Loucy (cell line): ENCODE results near the gene FPR3.

Source experiments
- H2AFZ ChIP-seq: fragments of 200-600 bp; sonication (generic); 2 replicates; pipeline ENCODE4 v1.6.0; 2016; ENCODE audit warnings: antibody characterized with exemption, mild to moderate bottlenecking, low read length, moderate library complexity
- H3F3A ChIP-seq: fragments of 200-600 bp; 2 replicates; pipeline ENCODE4 v1.6.0; 2016; ENCODE audit warnings: antibody characterized with exemption, low read depth, mild to moderate bottlenecking
- H3K27me3 ChIP-seq: fragments of 200-600 bp; sonication (generic); 2 replicates; pipeline ENCODE4 v1.6.1; 2014; ENCODE audit warnings: low read length, mild to moderate bottlenecking; ENCODE audit not compliant: insufficient read depth, poor library complexity, severe bottlenecking
- H3K36me3 ChIP-seq: fragments of 200-600 bp; sonication (generic); 2 replicates; pipeline ENCODE4 v1.6.1; 2016; ENCODE audit warnings: low read length; ENCODE audit not compliant: insufficient read depth
- H3K4me1 ChIP-seq: fragments of 200-600 bp; sonication (generic); 2 replicates; pipeline ENCODE4 v1.5.1; 2014; ENCODE audit warnings: low read length, mild to moderate bottlenecking; ENCODE audit not compliant: insufficient read depth, poor library complexity, severe bottlenecking
- H3K4me2 ChIP-seq: fragments of 200-600 bp; sonication (generic); 2 replicates; pipeline ENCODE4 v1.6.0; 2014; ENCODE audit warnings: antibody characterized with exemption, low read length, low read depth, mild to moderate bottlenecking; ENCODE audit not compliant: poor library complexity, severe bottlenecking
- H3K4me3 ChIP-seq: fragments of 200-600 bp; sonication (generic); 2 replicates; pipeline ENCODE4 v1.5.1; 2014; ENCODE audit warnings: low read length, mild to moderate bottlenecking, mixed read lengths; ENCODE audit not compliant: poor library complexity, severe bottlenecking
- H3K79me2 ChIP-seq: fragments of 200-600 bp; sonication (generic); 2 replicates; pipeline ENCODE4 v1.6.1; 2014; ENCODE audit warnings: low read length; ENCODE audit not compliant: insufficient read depth
- H3K9ac ChIP-seq: fragments of 200-600 bp; sonication (generic); 2 replicates; pipeline ENCODE4 v1.6.0; 2014; ENCODE audit warnings: mild to moderate bottlenecking, low read depth, low read length, moderate library complexity; ENCODE audit not compliant: poor library complexity, severe bottlenecking
- H3K9me2 ChIP-seq: fragments of 200-600 bp; sonication (generic); replicated peaks from 2 replicates; pipeline ENCODE4 v1.6.1; 2016; ENCODE audit warnings: low read depth, low read length, mixed read lengths
- H3K9me3 ChIP-seq: fragments of 200-600 bp; sonication (generic); 2 replicates; pipeline ENCODE4 v1.6.1; 2014; ENCODE audit warnings: mild to moderate bottlenecking, antibody characterized with exemption, low read length, low read depth; ENCODE audit not compliant: insufficient read depth
- H4K20me1 ChIP-seq: fragments of 200-600 bp; sonication (generic); 2 replicates; pipeline ENCODE4 v1.6.0; 2014; ENCODE audit warnings: antibody characterized with exemption, low read length, mild to moderate bottlenecking; ENCODE audit not compliant: insufficient read depth, poor library complexity, severe bottlenecking
- EZH2phosphoT487 ChIP-seq: fragments of 200-600 bp; IDR thresholded peaks from 2 replicates; pipeline ENCODE4 v1.6.1; 2018; ENCODE audit warnings: antibody characterized with exemption, mild to moderate bottlenecking, moderate library complexity, borderline replicate concordance
- TF ChIP-seq, protein P1 (sequence below): fragments of 200-600 bp; sonication (generic); conservative IDR thresholded peaks from 2 replicates; pipeline ENCODE4 v1.5.1; 2014; ENCODE audit warnings: mild to moderate bottlenecking, antibody characterized with exemption, low read length

Gene FPR3

DNA sequence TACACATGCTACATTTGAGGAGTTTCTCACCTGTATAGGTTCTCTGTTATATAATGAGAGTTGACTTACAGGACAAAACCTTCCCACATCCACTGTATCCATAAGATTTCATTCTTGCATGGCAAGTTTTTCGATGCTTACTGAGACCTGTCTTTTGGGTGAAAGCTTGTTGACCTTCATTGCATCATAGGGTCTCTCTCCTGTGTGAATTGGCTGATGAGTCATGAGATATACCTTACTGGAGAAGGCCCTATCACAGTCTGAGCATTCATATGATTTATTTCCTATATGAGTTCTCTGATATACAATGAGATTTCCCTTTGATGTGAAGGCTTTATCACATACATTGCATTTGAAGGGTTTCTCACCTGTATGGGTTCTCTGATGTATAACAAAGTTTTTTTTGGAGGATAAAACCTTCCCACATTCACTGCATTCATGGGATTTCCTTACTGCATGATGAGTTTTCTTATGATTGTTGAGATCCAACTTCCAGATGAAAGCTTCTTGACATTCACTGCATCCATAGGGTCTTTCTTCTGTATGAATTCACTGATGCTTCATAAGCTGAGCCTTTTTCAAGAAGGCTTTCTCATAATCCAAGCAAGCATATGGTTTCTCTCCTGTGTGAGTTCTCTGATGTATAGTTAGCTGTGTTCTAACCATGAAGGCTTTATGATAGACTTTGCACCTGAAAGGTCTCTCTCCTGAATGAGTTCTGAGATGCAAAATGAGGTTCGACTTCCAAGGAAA is 67.1 kb downstream of the FPR3 start:
- no peaks in the 10 kb centered on the region for H3K4me1 ChIP-seq
- H4K20me1 ChIP-seq = no peaks in the 10 kb centered on the region
- no peaks in the 10 kb centered on the region for H3F3A ChIP-seq
- H3K4me3 ChIP-seq = no peak overlapping the region
- H3K9ac ChIP-seq = no peak overlapping the region
- no peak for TF ChIP-seq EZH2phosphoT487
- TF ChIP-seq, protein P1, sequence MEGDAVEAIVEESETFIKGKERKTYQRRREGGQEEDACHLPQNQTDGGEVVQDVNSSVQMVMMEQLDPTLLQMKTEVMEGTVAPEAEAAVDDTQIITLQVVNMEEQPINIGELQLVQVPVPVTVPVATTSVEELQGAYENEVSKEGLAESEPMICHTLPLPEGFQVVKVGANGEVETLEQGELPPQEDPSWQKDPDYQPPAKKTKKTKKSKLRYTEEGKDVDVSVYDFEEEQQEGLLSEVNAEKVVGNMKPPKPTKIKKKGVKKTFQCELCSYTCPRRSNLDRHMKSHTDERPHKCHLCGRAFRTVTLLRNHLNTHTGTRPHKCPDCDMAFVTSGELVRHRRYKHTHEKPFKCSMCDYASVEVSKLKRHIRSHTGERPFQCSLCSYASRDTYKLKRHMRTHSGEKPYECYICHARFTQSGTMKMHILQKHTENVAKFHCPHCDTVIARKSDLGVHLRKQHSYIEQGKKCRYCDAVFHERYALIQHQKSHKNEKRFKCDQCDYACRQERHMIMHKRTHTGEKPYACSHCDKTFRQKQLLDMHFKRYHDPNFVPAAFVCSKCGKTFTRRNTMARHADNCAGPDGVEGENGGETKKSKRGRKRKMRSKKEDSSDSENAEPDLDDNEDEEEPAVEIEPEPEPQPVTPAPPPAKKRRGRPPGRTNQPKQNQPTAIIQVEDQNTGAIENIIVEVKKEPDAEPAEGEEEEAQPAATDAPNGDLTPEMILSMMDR = no peak
- H3K36me3 ChIP-seq = 0 out of 2 replicates have a peak, but pooled peaks cover 6% of the 10 kb centered on the region
- no peaks in the 10 kb centered on the region for H3K79me2 ChIP-seq
- no peaks in the 10 kb centered on the region for H3K27me3 ChIP-seq
- H3K9me3 ChIP-seq = peaks cover 36% of the 10 kb centered on the region; the same call in 1 of the 2 replicates
- H2AFZ ChIP-seq = no peak overlapping the region
- H3K4me2 ChIP-seq = no peak overlapping the region
- no peaks in the 10 kb centered on the region for H3K9me2 ChIP-seq

DNA sequence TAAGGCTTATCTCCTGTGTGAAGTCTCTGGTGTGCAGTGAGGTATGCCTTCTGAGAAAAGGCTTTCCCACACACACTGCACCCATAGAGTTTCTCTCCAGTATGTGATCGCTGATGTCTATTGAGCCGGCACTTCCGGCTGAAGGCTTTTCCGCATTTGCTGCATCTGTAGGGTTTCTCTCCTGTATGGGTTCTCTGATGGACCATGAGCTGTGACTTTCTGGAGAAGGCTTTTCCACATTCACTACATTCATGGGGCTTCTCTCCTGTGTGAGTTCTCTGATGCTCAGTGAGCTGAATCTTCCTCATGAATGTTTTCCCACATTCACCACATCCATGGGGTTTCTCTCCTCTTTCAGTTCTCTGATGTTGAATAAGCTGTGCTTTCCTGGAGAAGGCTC is 78.1 kb downstream of the FPR3 start:
- no peak overlapping the region for H2AFZ ChIP-seq
- H3K4me1 ChIP-seq = no peaks in the 10 kb centered on the region
- H3K27me3 ChIP-seq = no peaks in the 10 kb centered on the region
- peaks cover 59% of the 10 kb centered on the region for H3K36me3 ChIP-seq
- no peaks in the 10 kb centered on the region for H3F3A ChIP-seq
- peaks cover 39% of the 10 kb centered on the region; the same call in 1 of the 2 replicates for H3K9me3 ChIP-seq
- H3K4me3 ChIP-seq = no peak overlapping the region
- TF ChIP-seq EZH2phosphoT487 = no peak
- TF ChIP-seq, protein P1 = no peak
- no peaks in the 10 kb centered on the region for H3K79me2 ChIP-seq
- no peak overlapping the region for H3K4me2 ChIP-seq
- H3K9ac ChIP-seq = no peak overlapping the region
- no peaks in the 10 kb centered on the region for H3K9me2 ChIP-seq
- no peaks in the 10 kb centered on the region for H4K20me1 ChIP-seq
